ENCODE measurements around the gene KLHDC10. TPM values are rescaled to one million over a fixed set of nuclear protein-coding genes. Genes with fewer than 3 reads are reported as not detected.
A peak's percentile ranks its signal among the peaks of the same experiment; 100 is the strongest.

Gene KLHDC10
- total RNA-seq, 1 donor from 2014 or later: 35.3 TPM

- Mint-ChIP-seq H3K27me3 (ENCODE audit: unreplicated experiment) (no peaks in the 10 kb centered on the region), H3K4me1 (ENCODE audit: unreplicated experiment) (peaks cover 13% of the 10 kb centered on the region), H3K4me3 (ENCODE audit: unreplicated experiment) (no peak overlapping the region), H3K27ac (ENCODE audit: unreplicated experiment) (no peak overlapping the region), H3K9me3 (ENCODE audit: unreplicated experiment) (no peaks in the 10 kb centered on the region), H3K36me3 (ENCODE audit: unreplicated experiment) (no peaks in the 10 kb centered on the region)
- DNase-seq (ENCODE audit: extremely low spot score, unreplicated experiment): no peak
- no peak for TF ChIP-seq CTCF (IDR thresholded peaks at IDR 0.05)
Observed at GRCh38 chr7:130090745-130091532, 20.6 kb downstream of the KLHDC10 start.

- TF ChIP-seq CTCF (IDR thresholded peaks at IDR 0.05): no peak
- Mint-ChIP-seq H3K36me3 (ENCODE audit: unreplicated experiment) (no peaks in the 10 kb centered on the region), H3K4me1 (ENCODE audit: unreplicated experiment) (peaks cover 8% of the 10 kb centered on the region), H3K27me3 (ENCODE audit: unreplicated experiment) (no peaks in the 10 kb centered on the region), H3K9me3 (ENCODE audit: unreplicated experiment) (no peaks in the 10 kb centered on the region), H3K27ac (ENCODE audit: unreplicated experiment) (no peak overlapping the region), H3K4me3 (ENCODE audit: unreplicated experiment) (no peak overlapping the region)
- DNase-seq (ENCODE audit: extremely low spot score, unreplicated experiment): no peak
Observed at GRCh38 chr7:130091999-130092398, 21.7 kb downstream of the KLHDC10 start.

GRCh38 chr7:130092598-130092997 lies 22.3 kb downstream of the KLHDC10 start:
- H3K36me3 Mint-ChIP-seq (ENCODE audit: unreplicated experiment): no peaks in the 10 kb centered on the region
- H3K27ac Mint-ChIP-seq (ENCODE audit: unreplicated experiment): no peak overlapping the region
- no peak for TF ChIP-seq CTCF (IDR thresholded peaks at IDR 0.05)
- H3K4me1 Mint-ChIP-seq (ENCODE audit: unreplicated experiment): peaks cover 2% of the 10 kb centered on the region
- H3K9me3 Mint-ChIP-seq (ENCODE audit: unreplicated experiment): no peaks in the 10 kb centered on the region
- no peak for DNase-seq (ENCODE audit: extremely low spot score, unreplicated experiment)
- H3K4me3 Mint-ChIP-seq (ENCODE audit: unreplicated experiment): no peak overlapping the region
- H3K27me3 Mint-ChIP-seq (ENCODE audit: unreplicated experiment): no peaks in the 10 kb centered on the region

- TF ChIP-seq CTCF (IDR thresholded peaks at IDR 0.05): no peak
- no peak overlapping the region for H3K27ac Mint-ChIP-seq (ENCODE audit: unreplicated experiment)
- no peak for DNase-seq (ENCODE audit: extremely low spot score, unreplicated experiment)
- H3K9me3 Mint-ChIP-seq (ENCODE audit: unreplicated experiment): no peaks in the 10 kb centered on the region
- peaks cover 2% of the 10 kb centered on the region for H3K4me1 Mint-ChIP-seq (ENCODE audit: unreplicated experiment)
- H3K27me3 Mint-ChIP-seq (ENCODE audit: unreplicated experiment): no peaks in the 10 kb centered on the region
- H3K36me3 Mint-ChIP-seq (ENCODE audit: unreplicated experiment): peaks cover 9% of the 10 kb centered on the region
- H3K4me3 Mint-ChIP-seq (ENCODE audit: unreplicated experiment): no peak overlapping the region
Observed at GRCh38 chr7:130095812-130096211, 25.5 kb downstream of the KLHDC10 start.

- Mint-ChIP-seq H3K36me3 (ENCODE audit: unreplicated experiment) (peaks cover 9% of the 10 kb centered on the region), H3K27ac (ENCODE audit: unreplicated experiment) (no peak overlapping the region), H3K4me3 (ENCODE audit: unreplicated experiment) (no peak overlapping the region), H3K4me1 (ENCODE audit: unreplicated experiment) (peaks cover 2% of the 10 kb centered on the region), H3K9me3 (ENCODE audit: unreplicated experiment) (no peaks in the 10 kb centered on the region), H3K27me3 (ENCODE audit: unreplicated experiment) (no peaks in the 10 kb centered on the region)
- no peak for DNase-seq (ENCODE audit: extremely low spot score, unreplicated experiment)
- peak; percentile 62 for TF ChIP-seq CTCF (IDR thresholded peaks at IDR 0.05)
Observed at GRCh38 chr7:130096243-130096827, 26.0 kb downstream of the KLHDC10 start.
